ENCODE results near the gene ZNRF4.

ZNRF4 gene

GRCh38 chr19:5489551-5489950 lies 34.3 kb downstream of the ZNRF4 start:
- Histone ChIP-seq H3K4me1 (ENCODE audit: control insufficient read depth, insufficient read depth, low read length, unreplicated experiment) (no peaks in the 10 kb centered on the region), H3K36me3 (ENCODE audit: insufficient read depth, low read length) (no peaks in the 10 kb centered on the region), H2AFZ (ENCODE audit: low read length, unreplicated experiment) (no peak overlapping the region), H3K27me3 (ENCODE audit: insufficient read depth, low read length) (peaks cover 42% of the 10 kb centered on the region), H3K4me3 (ENCODE audit: low read depth, low read length) (no peak overlapping the region), H3K79me2 (ENCODE audit: control insufficient read depth, insufficient read depth, low read length, unreplicated experiment) (no peaks in the 10 kb centered on the region), H3K27ac (ENCODE audit: low read depth, low read length) (no peak overlapping the region)

- Histone ChIP-seq H3K27ac (ENCODE audit: low read depth, low read length) (no peak overlapping the region), H3K36me3 (ENCODE audit: insufficient read depth, low read length) (no peaks in the 10 kb centered on the region), H3K4me3 (ENCODE audit: low read depth, low read length) (no peak overlapping the region), H2AFZ (ENCODE audit: low read length, unreplicated experiment) (no peak overlapping the region), H3K27me3 (ENCODE audit: insufficient read depth, low read length) (peaks cover 38% of the 10 kb centered on the region), H3K4me1 (ENCODE audit: control insufficient read depth, insufficient read depth, low read length, unreplicated experiment) (no peaks in the 10 kb centered on the region), H3K79me2 (ENCODE audit: control insufficient read depth, insufficient read depth, low read length, unreplicated experiment) (no peaks in the 10 kb centered on the region)
Measured at GRCh38 chr19:5491565-5491964, 36.3 kb downstream of the ZNRF4 start.

GRCh38 chr19:5492281-5492634 lies 37.0 kb downstream of the ZNRF4 start:
- peaks cover 34% of the 10 kb centered on the region for H3K27me3 ChIP-seq (ENCODE audit: insufficient read depth, low read length)
- H3K27ac ChIP-seq (ENCODE audit: low read depth, low read length), result no peak overlapping the region
- H3K36me3 ChIP-seq (ENCODE audit: insufficient read depth, low read length), result no peaks in the 10 kb centered on the region
- H3K4me1 ChIP-seq (ENCODE audit: control insufficient read depth, insufficient read depth, low read length, unreplicated experiment), result no peaks in the 10 kb centered on the region
- H2AFZ ChIP-seq (ENCODE audit: low read length, unreplicated experiment), result no peak overlapping the region
- no peak overlapping the region for H3K4me3 ChIP-seq (ENCODE audit: low read depth, low read length)
- no peaks in the 10 kb centered on the region for H3K79me2 ChIP-seq (ENCODE audit: control insufficient read depth, insufficient read depth, low read length, unreplicated experiment)

- no peak overlapping the region for H3K4me3 ChIP-seq (ENCODE audit: low read depth, low read length)
- no peaks in the 10 kb centered on the region for H3K4me1 ChIP-seq (ENCODE audit: control insufficient read depth, insufficient read depth, low read length, unreplicated experiment)
- no peaks in the 10 kb centered on the region for H3K79me2 ChIP-seq (ENCODE audit: control insufficient read depth, insufficient read depth, low read length, unreplicated experiment)
- no peak overlapping the region for H2AFZ ChIP-seq (ENCODE audit: low read length, unreplicated experiment)
- H3K27me3 ChIP-seq (ENCODE audit: insufficient read depth, low read length), result peaks cover 37% of the 10 kb centered on the region
- H3K36me3 ChIP-seq (ENCODE audit: insufficient read depth, low read length), result no peaks in the 10 kb centered on the region
- H3K27ac ChIP-seq (ENCODE audit: low read depth, low read length), result no peak overlapping the region
Measured at GRCh38 chr19:5492635-5493409, 37.6 kb downstream of the ZNRF4 start.

- Histone ChIP-seq H3K27me3 (ENCODE audit: insufficient read depth, low read length) (peaks cover 40% of the 10 kb centered on the region), H3K36me3 (ENCODE audit: insufficient read depth, low read length) (no peaks in the 10 kb centered on the region)
Measured at GRCh38 chr19:5494773-5495172, 39.6 kb downstream of the ZNRF4 start.

GRCh38 chr19:5495792-5496191 lies 40.6 kb downstream of the ZNRF4 start:
- Histone ChIP-seq H3K79me2 (ENCODE audit: control insufficient read depth, insufficient read depth, low read length, unreplicated experiment) (no peaks in the 10 kb centered on the region), H3K27me3 (ENCODE audit: insufficient read depth, low read length) (peaks cover 36% of the 10 kb centered on the region), H2AFZ (ENCODE audit: low read length, unreplicated experiment) (no peak overlapping the region), H3K4me3 (ENCODE audit: low read depth, low read length) (no peak overlapping the region), H3K27ac (ENCODE audit: low read depth, low read length) (no peak overlapping the region), H3K4me1 (ENCODE audit: control insufficient read depth, insufficient read depth, low read length, unreplicated experiment) (no peaks in the 10 kb centered on the region), H3K36me3 (ENCODE audit: insufficient read depth, low read length) (no peaks in the 10 kb centered on the region)

More at GRCh38 chr19:5494773-5495172, 39.6 kb downstream of the ZNRF4 start:
- Histone ChIP-seq H3K4me1 (ENCODE audit: control insufficient read depth, insufficient read depth, low read length, unreplicated experiment) (no peaks in the 10 kb centered on the region), H2AFZ (ENCODE audit: low read length, unreplicated experiment) (no peak overlapping the region), H3K27ac (ENCODE audit: low read depth, low read length) (no peak overlapping the region), H3K79me2 (ENCODE audit: control insufficient read depth, insufficient read depth, low read length, unreplicated experiment) (no peaks in the 10 kb centered on the region), H3K4me3 (ENCODE audit: low read depth, low read length) (no peak overlapping the region)

GRCh38 chr19:5497297-5497696 lies 42.1 kb downstream of the ZNRF4 start:
- peaks cover 31% of the 10 kb centered on the region for H3K27me3 ChIP-seq (ENCODE audit: insufficient read depth, low read length)
- no peak overlapping the region for H3K27ac ChIP-seq (ENCODE audit: low read depth, low read length)
- no peak overlapping the region for H2AFZ ChIP-seq (ENCODE audit: low read length, unreplicated experiment)
- no peaks in the 10 kb centered on the region for H3K4me1 ChIP-seq (ENCODE audit: control insufficient read depth, insufficient read depth, low read length, unreplicated experiment)
- H3K4me3 ChIP-seq (ENCODE audit: low read depth, low read length), result no peak overlapping the region
- no peaks in the 10 kb centered on the region for H3K79me2 ChIP-seq (ENCODE audit: control insufficient read depth, insufficient read depth, low read length, unreplicated experiment)
- no peaks in the 10 kb centered on the region for H3K36me3 ChIP-seq (ENCODE audit: insufficient read depth, low read length)

GRCh38 chr19:5498830-5499550 lies 43.8 kb downstream of the ZNRF4 start:
- Histone ChIP-seq H2AFZ (ENCODE audit: low read length, unreplicated experiment) (no peak overlapping the region), H3K4me3 (ENCODE audit: low read depth, low read length) (no peak overlapping the region), H3K4me1 (ENCODE audit: control insufficient read depth, insufficient read depth, low read length, unreplicated experiment) (no peaks in the 10 kb centered on the region), H3K36me3 (ENCODE audit: insufficient read depth, low read length) (no peaks in the 10 kb centered on the region), H3K27me3 (ENCODE audit: insufficient read depth, low read length) (peaks cover 20% of the 10 kb centered on the region), H3K27ac (ENCODE audit: low read depth, low read length) (no peak overlapping the region), H3K79me2 (ENCODE audit: control insufficient read depth, insufficient read depth, low read length, unreplicated experiment) (no peaks in the 10 kb centered on the region)

GRCh38 chr19:5501907-5502306 lies 46.7 kb downstream of the ZNRF4 start:
- no peaks in the 10 kb centered on the region for H3K79me2 ChIP-seq (ENCODE audit: control insufficient read depth, insufficient read depth, low read length, unreplicated experiment)
- H3K4me1 ChIP-seq (ENCODE audit: control insufficient read depth, insufficient read depth, low read length, unreplicated experiment), result no peaks in the 10 kb centered on the region
- H3K27me3 ChIP-seq (ENCODE audit: insufficient read depth, low read length), result peaks cover 14% of the 10 kb centered on the region; the same call in 1 of the 2 replicates

GRCh38 chr19:5503598-5503997 lies 48.4 kb downstream of the ZNRF4 start:
- Histone ChIP-seq H3K27me3 (ENCODE audit: insufficient read depth, low read length) (peaks cover 7% of the 10 kb centered on the region; the same call in 1 of the 2 replicates), H3K36me3 (ENCODE audit: insufficient read depth, low read length) (no peaks in the 10 kb centered on the region), H3K4me3 (ENCODE audit: low read depth, low read length) (no peak overlapping the region), H3K79me2 (ENCODE audit: control insufficient read depth, insufficient read depth, low read length, unreplicated experiment) (no peaks in the 10 kb centered on the region), H2AFZ (ENCODE audit: low read length, unreplicated experiment) (no peak overlapping the region), H3K4me1 (ENCODE audit: control insufficient read depth, insufficient read depth, low read length, unreplicated experiment) (no peaks in the 10 kb centered on the region), H3K27ac (ENCODE audit: low read depth, low read length) (no peak overlapping the region)

More at GRCh38 chr19:5501907-5502306, 46.7 kb downstream of the ZNRF4 start:
- Histone ChIP-seq H2AFZ (ENCODE audit: low read length, unreplicated experiment) (no peak overlapping the region), H3K36me3 (ENCODE audit: insufficient read depth, low read length) (no peaks in the 10 kb centered on the region), H3K27ac (ENCODE audit: low read depth, low read length) (no peak overlapping the region), H3K4me3 (ENCODE audit: low read depth, low read length) (no peak overlapping the region)

GRCh38 chr19:5504114-5504513 lies 48.9 kb downstream of the ZNRF4 start:
- Histone ChIP-seq H2AFZ (ENCODE audit: low read length, unreplicated experiment) (no peak overlapping the region), H3K4me3 (ENCODE audit: low read depth, low read length) (no peak overlapping the region), H3K79me2 (ENCODE audit: control insufficient read depth, insufficient read depth, low read length, unreplicated experiment) (no peaks in the 10 kb centered on the region), H3K36me3 (ENCODE audit: insufficient read depth, low read length) (no peaks in the 10 kb centered on the region), H3K27me3 (ENCODE audit: insufficient read depth, low read length) (peaks cover 5% of the 10 kb centered on the region; the same call in 1 of the 2 replicates), H3K27ac (ENCODE audit: low read depth, low read length) (no peak overlapping the region), H3K4me1 (ENCODE audit: control insufficient read depth, insufficient read depth, low read length, unreplicated experiment) (no peaks in the 10 kb centered on the region)
